Hepatocyte (in vitro differentiated cells): ENCODE measurements around the gene ZNF436. TPM values are rescaled to one million over a fixed set of nuclear protein-coding genes. Genes with fewer than 3 reads are reported as not detected.
A peak's percentile ranks its signal among the peaks of the same experiment; 100 is the strongest.
"Not testable (repeated sequence)": the region's sequence is repeated elsewhere in the genome, so short reads cannot be mapped to it uniquely, and the experiment has no call there.

ENCODE experiments used
- DNase-seq: peaks from one replicate; pipeline ENCODE4 v3.0.0-alpha.2; 2016; ENCODE audit warnings: low spot score
- H2AFZ ChIP-seq: fragments of 200-600 bp; sonication (generic); 2 replicates; pipeline ENCODE4 v1.6.0; 2016; ENCODE audit warnings: antibody characterized with exemption, mild to moderate bottlenecking
- H3K27ac ChIP-seq: fragments of 200-600 bp; sonication (generic); 2 replicates; pipeline ENCODE4 v1.5.1; 2016; ENCODE audit warnings: mild to moderate bottlenecking
- H3K27me3 ChIP-seq: fragments of 200-600 bp; sonication (generic); 2 replicates; pipeline ENCODE4 v1.6.1; 2016
- H3K36me3 ChIP-seq: fragments of 200-600 bp; sonication (generic); replicated peaks from 2 replicates; pipeline ENCODE4 v1.5.1; 2016; ENCODE audit warnings: low read depth; ENCODE audit not compliant: insufficient read depth
- H3K4me1 ChIP-seq: fragments of 200-600 bp; sonication (generic); 2 replicates; pipeline ENCODE4 v1.5.1; 2016; ENCODE audit warnings: mild to moderate bottlenecking, moderate library complexity; ENCODE audit not compliant: insufficient read depth
- H3K4me2 ChIP-seq: fragments of 200-600 bp; sonication (generic); 2 replicates; pipeline ENCODE4 v1.6.0; 2016
- H3K4me3 ChIP-seq: fragments of 200-600 bp; sonication (generic); 2 replicates; pipeline ENCODE4 v1.5.1; 2016; ENCODE audit warnings: mild to moderate bottlenecking
- H3K79me2 ChIP-seq: fragments of 200-600 bp; sonication (generic); 2 replicates; pipeline ENCODE4 v1.6.0; 2017; ENCODE audit warnings: mild to moderate bottlenecking
- H3K9me2 ChIP-seq: fragments of 200-600 bp; sonication (generic); replicated peaks from 2 replicates; pipeline ENCODE4 v1.6.0; 2017; ENCODE audit warnings: mild to moderate bottlenecking; ENCODE audit not compliant: insufficient read depth
- H3K9me3 ChIP-seq: fragments of 200-600 bp; sonication (generic); 2 replicates; pipeline ENCODE4 v1.5.1; 2016; ENCODE audit warnings: low read depth, mild to moderate bottlenecking
- H4K20me1 ChIP-seq: fragments of 200-600 bp; sonication (generic); 2 replicates; pipeline ENCODE4 v1.6.0; 2016; ENCODE audit warnings: mild to moderate bottlenecking; ENCODE audit not compliant: insufficient read depth, poor library complexity, severe bottlenecking
- EZH2 ChIP-seq: fragments of 200-600 bp; sonication (generic); IDR thresholded peaks from 2 replicates; pipeline ENCODE4 v1.6.1; 2016; ENCODE audit warnings: antibody characterized with exemption, mild to moderate bottlenecking, borderline replicate concordance
- EZH2phosphoT487 ChIP-seq: fragments of 200-600 bp; sonication (generic); IDR thresholded peaks from one replicate; pipeline ENCODE4 v1.6.1; 2018; ENCODE audit warnings: antibody characterized with exemption, mild to moderate bottlenecking, low read depth, moderate library complexity; ENCODE audit not compliant: unreplicated experiment, severe bottlenecking
- WGBS: methylation state at CpG from one replicate; pipeline ENCODE4 v1.1.6; 2016; ENCODE audit warnings: low lambda C conversion rate; ENCODE audit errors: missing lambda C conversion rate; 5-methylcytosine and 5-hydroxymethylcytosine counted together
- polyA plus RNA-seq: library from polyadenylated mRNA; unstranded; fragments of >200 nt; fragmentation: Nextera tagmentation; extraction: Ambion mirVana; gene quantifications from 2 replicates; pipeline ENCODE4 v1.2.1, GENCODE V29; 2016
- total RNA-seq: library from RNA; depleted of rRNA; stranded (reverse); fragments of >200 nt; gene quantifications from 2 replicates; pipeline ENCODE4 v1.2.3, GENCODE V29; 2014
- TF ChIP-seq, protein P1 (sequence below): fragments of 200-600 bp; sonication (generic); IDR thresholded peaks from 2 replicates; pipeline ENCODE4 v1.5.1; 2016; ENCODE audit warnings: antibody characterized with exemption, mild to moderate bottlenecking; ENCODE audit not compliant: poor library complexity

ZNF436 gene
- total and polyA plus RNA-seq, 2 experiments from 2014 or later = 7.5 to 15.5 TPM

GRCh38 chr1:23381233-23381885 lies 11.7 kb upstream of the ZNF436 start:
- H3K4me3 ChIP-seq = no peak overlapping the region
- no peak overlapping the region for H2AFZ ChIP-seq
- no peak for TF ChIP-seq EZH2phosphoT487
- TF ChIP-seq, protein P1, sequence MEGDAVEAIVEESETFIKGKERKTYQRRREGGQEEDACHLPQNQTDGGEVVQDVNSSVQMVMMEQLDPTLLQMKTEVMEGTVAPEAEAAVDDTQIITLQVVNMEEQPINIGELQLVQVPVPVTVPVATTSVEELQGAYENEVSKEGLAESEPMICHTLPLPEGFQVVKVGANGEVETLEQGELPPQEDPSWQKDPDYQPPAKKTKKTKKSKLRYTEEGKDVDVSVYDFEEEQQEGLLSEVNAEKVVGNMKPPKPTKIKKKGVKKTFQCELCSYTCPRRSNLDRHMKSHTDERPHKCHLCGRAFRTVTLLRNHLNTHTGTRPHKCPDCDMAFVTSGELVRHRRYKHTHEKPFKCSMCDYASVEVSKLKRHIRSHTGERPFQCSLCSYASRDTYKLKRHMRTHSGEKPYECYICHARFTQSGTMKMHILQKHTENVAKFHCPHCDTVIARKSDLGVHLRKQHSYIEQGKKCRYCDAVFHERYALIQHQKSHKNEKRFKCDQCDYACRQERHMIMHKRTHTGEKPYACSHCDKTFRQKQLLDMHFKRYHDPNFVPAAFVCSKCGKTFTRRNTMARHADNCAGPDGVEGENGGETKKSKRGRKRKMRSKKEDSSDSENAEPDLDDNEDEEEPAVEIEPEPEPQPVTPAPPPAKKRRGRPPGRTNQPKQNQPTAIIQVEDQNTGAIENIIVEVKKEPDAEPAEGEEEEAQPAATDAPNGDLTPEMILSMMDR = no peak
- no peak for TF ChIP-seq EZH2
- H3K9me3 ChIP-seq = no peaks in the 10 kb centered on the region
- 83% methylated on average over 5 of the region's 5 CpGs for WGBS
- H3K4me1 ChIP-seq = peaks cover 5% of the 10 kb centered on the region
- no peaks in the 10 kb centered on the region for H3K79me2 ChIP-seq
- no peaks in the 10 kb centered on the region for H3K27me3 ChIP-seq
- no peaks in the 10 kb centered on the region for H4K20me1 ChIP-seq
- peak overlapping the region; percentile 33 for H3K27ac ChIP-seq
- no peak for DNase-seq
- no peaks in the 10 kb centered on the region for H3K9me2 ChIP-seq
- no peaks in the 10 kb centered on the region for H3K36me3 ChIP-seq
- no peak overlapping the region for H3K4me2 ChIP-seq

GRCh38 chr1:23380719-23381118 lies 11.1 kb upstream of the ZNF436 start:
- Histone ChIP-seq H3K4me3 (no peak overlapping the region), H3K27ac (no peak overlapping the region), H3K36me3 (no peaks in the 10 kb centered on the region), H3K4me1 (peaks cover 5% of the 10 kb centered on the region), H3K27me3 (no peaks in the 10 kb centered on the region), H3K79me2 (no peaks in the 10 kb centered on the region), H3K9me3 (no peaks in the 10 kb centered on the region), H2AFZ (no peak overlapping the region), H3K9me2 (no peaks in the 10 kb centered on the region), H3K4me2 (no peak overlapping the region), H4K20me1 (no peaks in the 10 kb centered on the region)
- DNase-seq = no peak
- 57% methylated on average over 5 of the region's 5 CpGs for WGBS
- TF ChIP-seq EZH2phosphoT487 (no peak), EZH2 (no peak)
- TF ChIP-seq, protein P1 = no peak

DNA sequence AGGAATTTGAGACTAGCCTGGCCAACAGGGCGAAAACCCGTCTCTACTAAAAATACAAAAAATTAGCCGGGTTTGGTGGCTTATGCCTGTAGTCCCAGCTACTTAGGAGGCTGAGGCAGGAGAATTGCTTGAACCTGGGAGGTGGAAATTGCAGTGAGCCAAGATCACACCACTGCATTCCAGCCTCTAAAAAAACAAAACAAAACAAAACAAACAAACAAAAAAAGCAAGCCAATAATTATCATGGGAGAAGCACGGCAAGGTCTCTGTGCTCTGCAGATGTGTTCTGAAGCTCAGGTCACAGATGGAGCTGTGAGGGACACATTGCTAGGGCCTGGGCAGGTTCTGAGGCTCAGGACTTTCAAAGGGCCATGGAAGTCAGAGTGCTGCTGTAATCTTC lies 10.6 kb upstream of the ZNF436 start:
- H3K27me3 ChIP-seq, H3K4me3 ChIP-seq, H4K20me1 ChIP-seq, H3K9me3 ChIP-seq, DNase-seq, H3K9me2 ChIP-seq, H3K27ac ChIP-seq, H3K4me1 ChIP-seq, H3K36me3 ChIP-seq, H3K4me2 ChIP-seq, H2AFZ ChIP-seq, H3K79me2 ChIP-seq: not testable (repeated sequence)
- WGBS = 68% methylated on average over 4 of the region's 4 CpGs

- DNase-seq = peak; percentile 49
- H3K4me2 ChIP-seq = no peak overlapping the region
- no peaks in the 10 kb centered on the region for H3K9me3 ChIP-seq
- peak overlapping the region; percentile 82 for H3K27ac ChIP-seq
- TF ChIP-seq, protein P1 = no peak
- no peak for TF ChIP-seq EZH2phosphoT487
- TF ChIP-seq EZH2 = no peak
- 63% methylated on average over 19 of the region's 19 CpGs for WGBS
- no peaks in the 10 kb centered on the region for H3K9me2 ChIP-seq
- H3K36me3 ChIP-seq = no peaks in the 10 kb centered on the region
- peaks cover 10% of the 10 kb centered on the region for H3K79me2 ChIP-seq
- no peaks in the 10 kb centered on the region for H3K27me3 ChIP-seq
- no peaks in the 10 kb centered on the region for H4K20me1 ChIP-seq
- no peak overlapping the region for H2AFZ ChIP-seq
- H3K4me1 ChIP-seq = peaks cover 5% of the 10 kb centered on the region
- no peak overlapping the region for H3K4me3 ChIP-seq
Observed at GRCh38 chr1:23376890-23377811, 7.5 kb upstream of the ZNF436 start.

GRCh38 chr1:23374079-23374735 lies 4.6 kb upstream of the ZNF436 start:
- not testable (repeated sequence) for H3K27ac ChIP-seq, DNase-seq, H3K36me3 ChIP-seq, H3K4me2 ChIP-seq, H3K4me3 ChIP-seq, H3K9me3 ChIP-seq, H3K27me3 ChIP-seq, H2AFZ ChIP-seq, H4K20me1 ChIP-seq, H3K9me2 ChIP-seq
- WGBS = 84% methylated on average over 12 of the region's 12 CpGs
- H3K79me2 ChIP-seq = peaks cover 28% of the 10 kb centered on the region
- H3K4me1 ChIP-seq = peaks cover 27% of the 10 kb centered on the region
